ENCODE results near the gene COQ10A.

GRCh38 chr12:56298828-56299227 lies 32.1 kb downstream of the COQ10A start:
- TF ChIP-seq CTCF (IDR thresholded peaks at IDR 0.05 in 2 of 3, conservative IDR thresholded peaks at IDR 0.05 in 1 of 3; ENCODE audit: insufficient read depth in 2 of 3, low read depth in 1 of 3, low read length in 3 of 3) = no peak
- TF ChIP-seq GABPA (tag; conservative IDR thresholded peaks at IDR 0.05; ENCODE audit: low read depth) = no peak
- TF ChIP-seq SAFB2 (IDR thresholded peaks at IDR 0.05; ENCODE audit: borderline replicate concordance, low read depth, low read length, severe bottlenecking) = no peak
- TF ChIP-seq TAF1 (IDR thresholded peaks at IDR 0.05; ENCODE audit: control insufficient read depth, extremely low read depth, insufficient read depth, low read length, severe bottlenecking) = no peak
- TF ChIP-seq ZNF431 (CRISPR knock-in tag; IDR thresholded peaks at IDR 0.05) = no peak
- TF ChIP-seq TRIM28 (IDR thresholded peaks at IDR 0.05) = no peak
- no peak for TF ChIP-seq ZNF407 (IDR thresholded peaks at IDR 0.05; ENCODE audit: low read depth)
- TF ChIP-seq MYC (IDR thresholded peaks at IDR 0.05; ENCODE audit: low read depth, low read length) = no peak
- TF ChIP-seq MYC (CRISPR knock-in tag; IDR thresholded peaks at IDR 0.05; ENCODE audit: borderline replicate concordance, low read depth) = no peak
- TF ChIP-seq LCOR (CRISPR knock-in tag; IDR thresholded peaks at IDR 0.05) = no peak
- no peak for TF ChIP-seq ZC3H4 (CRISPR knock-in tag; IDR thresholded peaks at IDR 0.05; ENCODE audit: borderline replicate concordance)

Measured in K562 (cell line).